AG09309 (cell line): ENCODE measurements around the gene LIMS2.

Experiments used
- DNase-seq: peaks from one replicate; pipeline ENCODE4 v3.0.0-alpha.2; 2010; ENCODE audit warnings: low read depth
- H3K4me3 ChIP-seq: 2 replicates; pipeline ENCODE4 v1.5.1; 2011; ENCODE audit warnings: mild to moderate bottlenecking, low read depth, low read length, moderate library complexity; ENCODE audit not compliant: control insufficient read depth
- CTCF ChIP-seq: IDR thresholded peaks from 2 replicates; pipeline ENCODE4 v1.5.1; 2011; ENCODE audit warnings: mild to moderate bottlenecking, low read depth, low read length, inconsistent platforms; ENCODE audit not compliant: insufficient read depth, control insufficient read depth; ENCODE audit errors: missing control alignments

The LIMS2 gene

GRCh38 chr2:127619877-127620705 lies 55.2 kb downstream of the LIMS2 start:
- DNase-seq, result no peak
- TF ChIP-seq CTCF, result no peak
- no peak overlapping the region for H3K4me3 ChIP-seq

- no peak overlapping the region for H3K4me3 ChIP-seq
- DNase-seq, result no peak
- no peak for TF ChIP-seq CTCF
These were observed 56.1 kb downstream of the LIMS2 start for GRCh38 chr2:127619203-127619590.

GRCh38 chr2:127618551-127619202 lies 56.7 kb downstream of the LIMS2 start:
- no peak for DNase-seq
- no peak overlapping the region for H3K4me3 ChIP-seq
- no peak for TF ChIP-seq CTCF

GRCh38 chr2:127615511-127616166 lies 59.7 kb downstream of the LIMS2 start:
- DNase-seq, result no peak
- H3K4me3 ChIP-seq, result no peak overlapping the region
- no peak for TF ChIP-seq CTCF

GRCh38 chr2:127614731-127615130 lies 60.6 kb downstream of the LIMS2 start:
- no peak for TF ChIP-seq CTCF
- H3K4me3 ChIP-seq, result no peak overlapping the region
- DNase-seq, result no peak

GRCh38 chr2:127614246-127614645 lies 61.1 kb downstream of the LIMS2 start:
- DNase-seq, result no peak
- H3K4me3 ChIP-seq, result no peak overlapping the region
- no peak for TF ChIP-seq CTCF
